ENCODE measurements around the gene SNX17. TPM values are rescaled to one million over a fixed set of nuclear protein-coding genes. Genes with fewer than 3 reads are reported as not detected.

Gene SNX17
- total RNA-seq, 1 donor from 2014 or later = 62.1 TPM

DNA sequence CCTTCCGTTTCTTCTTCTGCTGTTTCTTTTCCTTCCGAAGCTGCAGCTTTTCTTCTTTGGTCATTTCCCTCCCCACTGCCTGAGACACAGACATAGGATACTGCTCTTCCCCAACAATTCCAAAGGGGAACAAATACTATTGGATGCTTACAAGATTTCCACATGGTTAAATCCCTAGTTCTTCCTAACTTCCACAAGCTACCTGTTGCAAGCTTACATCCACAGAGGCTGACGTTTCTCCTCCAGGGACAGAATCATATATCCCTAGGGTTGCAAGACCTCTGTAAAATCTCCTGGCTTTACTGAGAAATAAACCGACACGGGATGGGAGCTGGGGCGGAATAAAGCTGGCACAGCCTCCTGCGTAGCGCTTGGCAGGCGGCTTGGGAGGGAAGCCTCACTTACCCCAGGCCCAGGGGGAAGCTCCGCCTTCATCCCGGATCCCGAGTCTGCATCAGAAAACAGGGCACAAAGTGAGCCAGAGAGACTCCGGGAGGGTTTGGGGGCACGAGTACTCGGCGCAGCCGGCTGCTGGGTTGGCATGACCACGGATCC, 868 bp upstream of the SNX17 start:
- peak; percentile 30 for ATAC-seq

DNA sequence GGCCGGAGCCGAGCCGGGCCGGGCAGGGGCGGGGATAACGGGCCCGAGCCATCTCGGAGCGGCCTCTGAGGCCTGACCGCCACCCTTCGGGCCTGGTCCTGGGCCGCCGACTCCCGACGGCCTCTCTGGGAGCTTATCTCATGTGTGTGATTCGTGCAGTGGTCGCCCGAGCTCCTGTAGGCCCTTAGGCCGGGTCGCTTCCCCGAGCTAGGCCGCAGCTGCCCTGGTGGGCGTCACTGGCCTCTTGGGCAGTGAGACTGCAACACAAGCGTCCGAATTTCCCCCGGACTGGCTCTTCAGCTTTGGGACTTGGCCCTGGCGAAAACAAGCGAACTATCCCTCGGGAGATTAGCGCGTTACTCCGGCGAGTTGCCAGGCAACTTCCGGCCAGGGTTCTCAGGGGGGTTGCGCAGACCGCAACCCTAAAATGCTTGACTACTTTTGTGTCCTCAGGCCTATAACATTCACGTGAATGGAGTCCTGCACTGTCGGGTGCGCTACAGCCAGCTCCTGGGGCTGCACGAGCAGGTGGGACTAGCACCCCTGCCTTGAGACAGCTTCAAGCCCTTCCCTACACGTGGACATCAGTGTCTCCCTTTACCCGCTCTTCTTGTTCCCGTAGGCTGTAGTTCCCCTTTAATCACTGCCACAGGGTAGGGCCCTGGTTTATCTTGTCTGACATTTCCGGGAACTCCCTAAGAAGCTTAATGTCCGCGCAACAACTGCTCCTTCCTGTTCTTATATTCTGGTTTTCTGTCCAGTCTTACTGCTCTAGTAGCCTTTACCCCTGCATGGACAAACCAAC, 602 bp downstream of the SNX17 start:
- peak; percentile 58 for ATAC-seq

DNA sequence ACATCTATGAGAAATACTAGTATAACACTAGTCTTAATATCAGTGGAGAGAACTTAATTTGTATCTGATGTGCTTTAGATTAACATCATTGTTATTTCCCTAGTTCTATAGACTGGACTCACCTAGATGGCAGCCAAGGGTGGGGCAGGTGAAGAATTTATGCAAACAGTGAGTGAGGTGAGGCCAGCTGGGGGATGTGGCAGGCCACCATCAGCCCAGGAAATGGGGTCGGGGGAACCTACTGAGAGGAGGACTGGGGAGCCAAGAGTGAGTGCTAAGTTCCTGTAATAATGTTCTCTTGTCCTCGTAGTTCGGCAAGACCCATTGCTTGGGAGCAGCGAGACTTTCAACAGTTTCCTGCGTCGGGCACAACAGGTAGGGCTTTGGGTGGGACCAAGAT, 2.5 kb downstream of the SNX17 start:
- no peak for ATAC-seq

DNA sequence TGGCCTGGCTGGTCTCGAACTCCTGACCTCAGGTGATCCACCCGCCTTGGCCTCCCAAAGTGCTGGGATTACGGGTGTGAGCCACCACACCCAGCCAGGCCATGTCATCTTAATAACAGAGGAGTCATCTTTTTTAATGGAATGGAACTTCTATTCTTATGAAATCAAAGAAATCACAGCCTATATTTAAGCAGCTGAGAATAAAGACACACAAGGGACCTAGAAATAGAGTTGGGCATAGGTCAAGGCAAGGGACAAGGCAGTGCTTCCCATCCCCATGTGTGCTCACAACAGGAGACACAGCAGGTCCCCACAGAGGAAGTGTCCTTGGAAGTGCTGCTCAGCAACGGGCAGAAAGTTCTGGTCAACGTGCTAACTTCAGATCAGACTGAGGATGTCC, 3.2 kb downstream of the SNX17 start:
- ATAC-seq = no peak

DNA sequence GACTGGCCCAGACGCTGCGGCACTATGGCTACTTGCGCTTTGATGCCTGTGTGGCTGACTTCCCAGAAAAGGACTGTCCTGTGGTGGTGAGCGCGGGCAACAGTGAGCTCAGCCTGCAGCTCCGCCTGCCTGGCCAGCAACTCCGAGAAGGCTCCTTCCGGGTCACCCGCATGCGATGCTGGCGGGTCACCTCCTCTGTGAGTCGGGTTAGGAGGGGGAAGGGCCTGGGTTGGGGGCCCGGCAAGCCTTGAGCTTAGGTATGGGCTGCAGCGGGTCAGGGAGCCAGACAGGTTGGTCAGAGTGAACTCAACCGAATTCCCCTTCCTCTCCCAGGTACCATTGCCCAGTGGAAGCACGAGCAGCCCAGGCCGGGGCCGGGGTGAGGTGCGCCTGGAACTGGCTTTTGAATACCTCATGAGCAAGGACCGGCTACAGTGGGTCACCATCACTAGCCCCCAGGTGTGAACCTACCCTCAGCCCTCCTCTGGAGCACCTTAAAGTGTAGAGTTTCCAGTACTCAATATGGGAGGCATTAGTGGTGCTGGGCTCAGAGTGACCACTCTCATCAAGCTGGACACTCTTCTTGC, 5.2 kb downstream of the SNX17 start:
- ATAC-seq = no peak

DNA sequence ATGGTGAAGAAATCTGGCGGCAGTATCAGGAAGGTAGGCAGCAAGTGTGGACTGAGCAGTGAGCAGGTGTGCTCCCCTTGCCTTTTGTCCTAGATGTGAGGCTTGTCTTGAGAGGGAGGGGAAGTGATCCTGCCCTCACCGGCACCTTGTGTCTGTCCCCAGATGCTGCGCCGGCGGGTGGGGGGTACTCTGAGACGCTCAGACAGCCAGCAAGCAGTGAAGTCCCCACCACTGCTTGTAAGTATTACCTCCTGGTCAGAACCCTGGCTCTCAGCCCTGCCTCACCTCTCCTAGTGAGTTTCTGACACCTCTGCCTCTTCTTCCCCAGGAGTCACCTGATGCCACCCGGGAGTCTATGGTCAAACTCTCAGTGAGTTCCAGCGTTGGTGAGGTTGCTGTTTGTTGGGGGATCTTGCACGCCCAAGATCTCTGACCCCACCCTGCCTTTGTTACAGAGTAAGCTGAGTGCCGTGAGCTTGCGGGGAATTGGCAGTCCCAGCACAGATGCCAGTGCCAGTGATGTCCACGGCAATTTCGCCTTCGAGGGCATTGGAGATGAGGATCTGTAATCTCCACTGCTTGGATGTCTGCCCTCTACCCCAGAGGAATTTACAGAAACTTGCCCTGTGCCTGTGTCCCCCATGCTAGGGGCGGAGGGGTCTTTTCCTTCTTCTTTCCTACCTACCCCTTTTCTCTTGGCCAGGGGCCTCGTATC, 5.9 kb downstream of the SNX17 start:
- no peak for ATAC-seq

DNA sequence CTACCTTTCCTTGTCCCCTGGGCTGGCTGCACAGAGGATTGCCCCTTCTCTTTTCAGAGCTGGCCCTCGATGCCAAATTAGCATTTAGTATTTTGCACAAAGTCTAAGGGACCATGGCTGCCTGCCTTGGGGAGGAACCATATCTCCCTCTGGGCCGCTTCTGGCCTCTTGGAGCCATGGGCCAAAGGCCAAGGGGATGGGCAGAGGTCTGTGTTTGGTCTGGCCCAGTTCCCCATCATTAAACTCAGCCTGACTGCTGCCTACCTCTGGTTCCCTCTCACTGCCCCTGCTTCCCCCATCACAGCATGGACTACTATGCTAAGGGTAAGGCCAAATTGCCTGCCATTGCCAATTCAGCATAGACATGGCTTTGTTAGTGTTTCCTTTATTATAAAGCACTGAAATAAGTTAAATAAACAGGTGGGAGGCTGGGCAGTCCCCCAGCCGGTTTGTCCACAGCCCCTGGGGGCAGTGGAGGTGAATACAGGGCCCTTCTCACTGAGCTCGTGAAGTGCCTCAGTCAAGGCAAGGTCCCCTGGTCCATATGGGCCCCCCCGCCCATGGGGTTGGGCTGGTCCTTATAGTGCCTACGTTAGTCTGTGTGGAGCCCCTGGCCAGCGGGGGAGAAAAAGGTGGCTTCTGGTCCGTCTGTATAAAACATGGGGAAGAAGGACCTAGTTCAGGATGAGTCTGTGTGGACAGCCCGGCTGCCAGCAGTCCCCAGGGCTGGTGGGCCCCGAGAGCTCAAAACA, 6.6 kb downstream of the SNX17 start:
- no peak for ATAC-seq

DNA sequence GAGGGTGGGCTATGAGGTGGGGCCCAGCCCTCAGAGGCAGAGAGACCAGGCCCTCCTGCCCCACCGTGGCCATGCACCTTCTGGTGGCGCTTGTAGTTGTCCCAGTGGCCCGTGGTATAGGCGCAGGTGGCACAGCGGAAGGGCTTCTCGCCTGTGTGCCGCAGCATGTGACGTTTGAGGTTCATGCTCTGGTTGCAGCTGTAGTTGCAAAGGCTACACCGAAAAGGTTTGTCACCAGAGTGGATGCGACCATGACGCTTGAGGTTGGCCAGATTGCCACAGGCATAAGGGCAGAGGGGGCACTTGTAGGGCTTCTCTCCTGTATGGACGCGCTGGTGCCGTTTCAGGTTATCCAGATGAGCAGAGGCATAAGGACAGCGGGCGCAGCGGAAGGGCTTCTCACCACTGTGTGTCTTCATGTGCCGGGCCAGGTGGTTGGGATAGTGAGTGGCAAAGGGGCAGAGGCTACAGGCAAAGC, 7.2 kb downstream of the SNX17 start:
- no peak for ATAC-seq

DNA sequence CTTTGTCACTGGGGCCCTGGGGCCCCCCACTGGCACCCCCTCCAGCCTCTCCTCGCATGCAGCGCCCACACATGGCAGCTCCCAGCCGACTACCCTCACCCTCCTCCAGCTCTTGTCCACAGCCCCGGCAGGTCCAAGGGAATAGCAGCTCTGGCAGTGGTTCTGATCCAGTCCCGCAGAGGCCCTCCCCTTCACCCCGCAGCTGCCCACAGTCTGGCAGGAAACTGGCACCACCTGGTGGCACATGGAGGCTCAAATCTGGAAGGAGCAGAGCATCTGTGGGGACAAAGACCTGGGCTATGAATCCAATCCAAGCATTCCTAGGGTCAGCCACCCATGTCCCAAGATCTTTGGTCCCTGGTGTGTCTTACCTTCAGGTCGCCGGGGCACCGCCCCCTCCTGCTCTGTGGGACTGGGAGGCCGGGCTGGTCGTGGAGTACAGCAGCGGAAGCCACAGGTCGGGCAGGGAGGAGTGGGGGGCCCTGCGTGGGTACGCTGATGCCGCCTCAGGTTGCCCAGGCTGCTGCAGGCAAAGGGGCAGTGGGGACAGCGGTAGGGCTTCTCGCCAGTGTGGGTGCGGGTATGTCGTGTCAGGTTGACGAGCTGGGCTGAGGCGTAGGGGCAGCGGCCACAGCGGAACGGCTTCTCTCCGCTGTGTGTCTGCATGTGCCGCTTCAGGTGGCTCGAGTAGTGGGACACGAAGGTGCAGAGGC, 7.8 kb downstream of the SNX17 start:
- ATAC-seq = no peak

DNA sequence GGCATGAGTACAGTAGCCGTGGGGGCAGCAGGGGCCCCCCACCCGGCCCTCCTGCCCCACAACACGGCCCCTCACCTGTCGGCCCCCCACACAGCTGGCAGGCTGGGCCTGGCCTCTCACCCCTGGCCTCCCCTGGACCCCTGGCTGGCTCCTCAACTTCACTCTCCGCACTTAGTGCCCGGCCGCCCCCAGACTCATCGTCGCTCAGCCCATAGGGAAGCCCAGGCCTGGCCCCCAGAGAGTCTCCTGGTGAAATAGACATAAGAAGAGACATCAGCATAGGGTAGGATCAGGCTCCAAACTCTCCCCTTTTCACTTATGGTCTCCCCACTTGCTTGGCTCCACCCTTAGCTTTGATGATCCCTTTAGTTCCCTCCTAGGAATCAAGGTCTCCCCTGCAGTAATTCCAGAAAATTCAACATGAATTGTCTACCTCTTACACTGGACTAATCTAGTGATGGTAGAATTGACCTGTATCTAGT, 8.4 kb downstream of the SNX17 start:
- ATAC-seq = no peak

DNA sequence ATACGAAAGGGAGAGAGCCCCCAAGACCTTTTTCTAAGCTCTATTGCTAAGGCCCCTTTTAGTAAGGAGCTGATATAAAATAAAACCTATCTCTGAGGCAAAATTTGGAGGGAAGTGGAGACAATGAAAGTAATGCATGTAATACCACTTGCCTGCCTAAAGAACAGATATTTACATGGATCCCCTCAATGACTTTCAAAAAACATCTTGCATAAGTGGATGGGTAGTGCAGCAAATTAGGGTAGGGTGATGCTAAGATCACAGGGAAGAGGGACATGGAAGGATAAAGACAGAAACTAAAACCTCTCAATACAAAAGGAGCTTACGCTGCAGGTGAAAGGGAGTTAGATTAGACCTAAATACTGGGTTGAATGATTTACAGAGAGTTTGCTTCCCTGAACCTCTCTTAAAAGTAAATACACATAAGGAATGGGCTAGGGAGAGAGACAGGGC, 9.0 kb downstream of the SNX17 start:
- ATAC-seq = no peak

DNA sequence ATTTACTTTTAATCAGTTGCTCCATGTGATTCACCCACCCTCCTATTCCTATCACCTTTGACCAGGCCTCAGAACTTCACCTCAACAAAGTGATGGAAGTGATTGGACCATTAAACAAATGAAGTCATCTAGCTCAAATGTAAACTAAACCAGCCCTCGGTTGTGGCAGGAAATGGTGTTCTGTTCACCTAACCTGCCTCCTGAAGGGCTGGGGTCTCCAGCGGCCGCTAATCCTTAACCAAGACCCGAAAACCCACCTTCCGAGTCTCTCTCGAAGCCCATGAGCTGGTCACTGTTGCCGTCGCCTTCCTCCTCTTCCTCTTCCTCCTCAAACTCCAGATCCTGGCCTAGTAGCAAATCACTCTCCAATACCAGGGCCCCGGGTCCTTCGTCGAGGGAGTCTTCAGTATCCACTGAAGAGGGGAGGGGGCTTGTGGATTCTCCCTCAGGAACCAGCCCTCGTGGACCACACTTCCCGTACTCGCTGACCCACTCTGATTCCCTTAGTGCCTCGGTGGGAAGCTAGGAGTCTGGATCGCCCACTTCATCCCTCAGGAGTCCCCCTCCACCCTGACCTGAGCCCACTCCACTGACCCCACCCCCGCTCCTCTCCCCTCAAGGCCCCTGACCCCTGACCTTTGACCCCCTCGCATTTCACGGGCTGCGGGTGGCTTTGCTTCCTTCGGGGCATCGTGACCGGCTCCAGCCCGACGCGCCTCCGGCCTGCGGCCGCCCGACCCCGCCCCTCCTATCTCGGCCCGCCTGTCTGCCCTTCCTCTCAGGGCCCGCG, 9.6 kb downstream of the SNX17 start:
- no peak for ATAC-seq

DNA sequence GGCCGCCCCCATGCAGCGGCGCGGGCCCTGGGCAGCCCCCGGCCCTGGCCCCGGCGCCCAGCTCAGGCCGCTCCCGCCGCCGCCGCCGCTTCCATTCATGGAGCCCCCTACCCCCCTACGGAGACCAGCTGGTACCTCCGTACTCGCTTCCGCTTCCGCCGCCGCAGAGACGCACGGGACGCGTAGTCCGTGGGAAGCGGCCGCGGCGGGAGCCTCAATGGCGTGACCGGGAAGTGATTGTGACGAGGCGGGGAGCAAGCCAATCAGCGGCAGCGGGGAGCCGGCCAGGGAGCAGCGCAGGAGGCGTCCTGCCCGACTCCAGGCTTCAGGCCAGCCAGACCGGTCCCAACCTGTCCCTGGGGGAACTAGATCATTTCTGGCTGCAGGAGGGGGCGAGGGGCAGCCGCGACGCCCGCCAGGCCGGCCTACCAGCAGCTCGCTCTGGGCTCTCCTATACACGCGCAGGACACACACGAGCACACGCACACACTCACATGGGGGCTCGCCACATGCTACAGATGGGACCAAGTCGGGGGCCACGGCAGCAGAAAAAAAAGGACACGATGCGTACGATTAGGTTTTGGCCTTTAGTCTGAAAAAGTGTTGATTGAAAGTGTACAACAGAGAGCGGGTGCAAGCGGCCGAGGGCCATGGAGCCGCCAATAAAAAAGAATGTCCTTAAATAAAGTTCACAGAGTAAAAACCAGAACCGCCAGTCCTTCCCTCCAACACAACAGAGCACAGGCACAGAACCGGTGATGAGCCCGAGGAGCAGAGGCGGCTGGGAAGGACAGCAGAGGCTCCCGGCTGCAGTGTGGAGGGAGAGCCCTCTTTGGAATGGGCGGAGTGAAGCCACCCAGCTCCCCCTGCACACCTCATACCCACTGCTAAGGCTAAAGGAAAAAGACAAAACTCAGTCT, 10.5 kb downstream of the SNX17 start, which contains the start of gene ZNF513:
Gene ZNF513 (minus strand): TSS at position 109 of the 920 bp plus-strand sequence. CDS start 208 bp downstream, outside the sequence.
- ATAC-seq = peak; percentile 91

DNA sequence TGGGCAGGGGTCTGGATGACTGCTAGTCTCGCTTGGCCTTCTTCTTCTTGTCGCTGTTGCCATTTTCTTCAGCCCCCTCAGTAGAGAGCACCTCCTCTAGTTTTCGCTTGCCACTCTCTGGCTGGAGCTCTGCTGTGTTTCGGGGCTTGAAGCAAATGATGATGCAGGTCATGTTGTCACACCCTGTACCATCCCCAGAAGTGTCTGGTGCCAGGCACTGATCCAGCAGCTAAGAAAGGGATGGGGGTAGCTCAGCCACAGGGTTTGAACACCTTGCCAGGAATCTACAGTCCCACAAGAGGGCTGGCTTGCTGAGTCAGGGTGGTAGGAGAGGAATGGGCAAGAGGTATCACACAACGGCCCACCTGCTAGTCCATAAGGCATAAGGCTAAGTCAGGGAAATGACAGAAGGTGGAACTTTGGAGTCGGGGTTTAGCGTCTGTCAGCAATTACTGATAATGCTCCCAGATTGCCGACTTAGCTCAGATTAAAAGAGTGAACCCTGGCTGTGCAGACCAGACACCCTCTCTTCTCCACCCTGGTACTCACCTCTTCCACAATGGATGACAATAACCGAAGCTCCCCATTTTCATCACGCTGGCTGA, 11.3 kb downstream of the SNX17 start:
- no peak for ATAC-seq

DNA sequence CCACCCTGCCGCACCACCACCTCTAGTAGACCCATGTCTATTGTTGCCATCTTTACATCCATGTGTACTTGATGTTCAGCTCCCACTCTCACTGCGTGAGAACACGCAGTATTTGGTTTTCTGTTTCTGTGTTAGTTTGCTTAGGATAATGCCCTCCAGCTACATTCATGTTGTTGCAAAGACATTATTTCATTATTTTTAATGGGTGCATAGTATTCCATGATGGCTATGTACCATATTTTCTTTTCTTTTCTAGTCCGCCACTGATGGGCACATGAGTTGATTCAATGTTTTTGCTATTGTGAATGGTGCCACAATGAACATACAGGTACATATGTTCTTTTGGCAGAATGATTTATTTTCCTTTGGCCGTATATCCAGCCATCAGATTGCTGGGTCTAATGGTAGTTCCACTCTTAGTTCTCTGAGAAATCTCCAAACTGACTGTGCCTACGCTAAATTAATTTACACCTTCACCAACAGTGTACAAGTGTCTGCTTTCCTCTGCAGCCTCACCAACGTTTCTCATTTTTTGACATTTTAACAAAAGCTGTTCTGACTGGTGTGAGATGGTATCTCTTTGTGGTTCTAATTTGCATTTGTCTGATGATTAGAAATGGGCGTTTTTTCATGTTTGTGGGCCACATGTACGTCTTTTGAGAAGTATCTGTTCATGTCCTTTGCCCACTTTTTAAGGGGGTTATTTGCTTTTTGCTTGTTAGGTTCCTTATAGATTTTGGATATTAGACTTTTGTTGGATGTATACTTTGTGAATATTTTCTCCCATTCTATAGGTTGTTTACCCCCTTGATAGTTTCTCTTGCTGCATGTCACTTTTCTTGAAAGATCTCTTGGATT, 20.6 kb downstream of the SNX17 start:
- ATAC-seq = no peak

DNA sequence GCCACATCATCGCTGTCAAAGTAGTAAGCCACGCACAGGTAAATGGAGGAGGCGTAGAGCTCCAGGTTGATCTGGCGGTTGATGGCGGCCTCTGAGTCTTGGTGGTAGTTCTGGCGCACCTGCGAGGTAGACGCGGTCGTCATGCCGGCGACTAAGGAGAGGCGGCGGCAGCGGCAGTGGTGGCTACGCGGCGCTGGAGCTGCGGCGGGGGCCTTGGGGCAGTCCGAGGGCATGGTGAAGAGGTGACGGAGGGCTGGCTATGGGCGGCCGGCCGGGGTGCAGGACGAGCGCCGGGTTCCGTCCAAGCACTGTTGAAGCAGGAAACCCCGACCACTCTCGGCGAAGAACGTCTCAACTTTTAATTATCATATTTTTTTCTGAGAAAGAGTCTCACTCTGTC, 22.8 kb downstream of the SNX17 start:
- no peak for ATAC-seq

DNA sequence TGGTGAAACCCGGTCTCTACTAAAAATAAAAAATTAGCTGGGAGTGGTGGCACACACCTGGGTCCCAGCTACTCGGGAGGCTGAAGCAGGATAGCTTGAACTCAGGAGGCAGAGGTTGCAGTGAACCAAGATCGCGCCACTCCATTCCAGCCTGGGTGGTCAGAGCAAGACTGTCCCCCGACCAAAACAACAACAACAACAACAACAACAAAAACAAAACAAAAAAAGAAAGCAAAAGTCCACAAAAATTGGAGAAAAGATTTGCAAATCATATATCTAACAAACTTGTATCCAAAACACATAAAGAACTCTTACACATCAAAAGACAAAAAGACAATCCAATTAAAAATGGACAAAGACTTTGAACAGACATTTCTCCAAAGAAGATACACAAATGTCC, 28.5 kb downstream of the SNX17 start:
- ATAC-seq = no peak
